Cortex of kidney (tissue), 1 donor: Measurements from ENCODE around the gene FCGR1A.
"Not testable (repeated sequence)": the region's sequence is repeated elsewhere in the genome, so short reads cannot be mapped to it uniquely, and the experiment has no call there.

Source experiments
- DNase-seq: peaks from one replicate; lab custom pipeline; 2025; lab: John Stamatoyannopoulos, UW

Gene FCGR1A

GRCh38 chr1:149777084-149777483 is 5.4 kb upstream of the FCGR1A start:
- not testable (repeated sequence) for DNase-seq

GRCh38 chr1:149778313-149778712 is 4.2 kb upstream of the FCGR1A start:
- DNase-seq, result not testable (repeated sequence)

DNA sequence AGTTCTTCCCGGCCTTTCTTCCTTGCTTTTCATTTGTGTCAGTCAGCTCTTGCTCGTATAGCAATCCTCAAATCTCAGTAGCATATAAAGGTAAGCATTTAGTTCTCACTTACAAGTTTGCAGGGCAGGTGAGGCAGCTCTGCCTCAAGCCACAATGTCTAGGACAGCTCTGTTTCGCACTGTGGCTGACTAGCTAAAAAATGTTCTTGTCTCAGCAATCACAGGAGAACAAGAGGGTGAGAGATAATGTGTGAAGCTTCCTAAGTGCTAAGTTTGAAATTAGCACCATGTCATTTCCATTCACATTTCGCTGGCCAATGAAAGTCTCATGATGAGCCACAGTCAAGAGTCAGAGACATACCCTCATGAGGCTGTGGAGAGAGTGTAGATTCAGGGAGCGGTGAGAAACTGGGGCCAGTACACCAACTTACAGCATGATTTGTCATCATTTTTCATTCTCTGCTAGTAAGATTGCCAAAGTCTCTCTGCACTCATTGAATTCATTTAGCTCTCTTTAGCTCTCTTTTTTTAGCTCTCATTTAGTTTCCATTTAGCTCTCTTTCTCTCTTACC is 995 bp upstream of the FCGR1A start:
- not testable (repeated sequence) for DNase-seq

- not testable (repeated sequence) for DNase-seq
Observed at GRCh38 chr1:149783289-149783688, 795 bp downstream of the FCGR1A start.

DNA sequence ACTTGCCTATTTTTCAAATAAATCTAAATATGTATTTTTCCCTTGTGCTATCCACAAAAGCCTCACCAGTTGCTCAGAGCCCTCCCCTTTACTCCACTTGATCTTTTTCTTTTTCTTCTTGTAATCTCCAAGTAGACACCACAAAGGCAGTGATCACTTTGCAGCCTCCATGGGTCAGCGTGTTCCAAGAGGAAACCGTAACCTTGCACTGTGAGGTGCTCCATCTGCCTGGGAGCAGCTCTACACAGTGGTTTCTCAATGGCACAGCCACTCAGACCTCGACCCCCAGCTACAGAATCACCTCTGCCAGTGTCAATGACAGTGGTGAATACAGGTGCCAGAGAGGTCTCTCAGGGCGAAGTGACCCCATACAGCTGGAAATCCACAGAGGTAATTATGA is 1.4 kb downstream of the FCGR1A start:
- DNase-seq, result not testable (repeated sequence)

DNA sequence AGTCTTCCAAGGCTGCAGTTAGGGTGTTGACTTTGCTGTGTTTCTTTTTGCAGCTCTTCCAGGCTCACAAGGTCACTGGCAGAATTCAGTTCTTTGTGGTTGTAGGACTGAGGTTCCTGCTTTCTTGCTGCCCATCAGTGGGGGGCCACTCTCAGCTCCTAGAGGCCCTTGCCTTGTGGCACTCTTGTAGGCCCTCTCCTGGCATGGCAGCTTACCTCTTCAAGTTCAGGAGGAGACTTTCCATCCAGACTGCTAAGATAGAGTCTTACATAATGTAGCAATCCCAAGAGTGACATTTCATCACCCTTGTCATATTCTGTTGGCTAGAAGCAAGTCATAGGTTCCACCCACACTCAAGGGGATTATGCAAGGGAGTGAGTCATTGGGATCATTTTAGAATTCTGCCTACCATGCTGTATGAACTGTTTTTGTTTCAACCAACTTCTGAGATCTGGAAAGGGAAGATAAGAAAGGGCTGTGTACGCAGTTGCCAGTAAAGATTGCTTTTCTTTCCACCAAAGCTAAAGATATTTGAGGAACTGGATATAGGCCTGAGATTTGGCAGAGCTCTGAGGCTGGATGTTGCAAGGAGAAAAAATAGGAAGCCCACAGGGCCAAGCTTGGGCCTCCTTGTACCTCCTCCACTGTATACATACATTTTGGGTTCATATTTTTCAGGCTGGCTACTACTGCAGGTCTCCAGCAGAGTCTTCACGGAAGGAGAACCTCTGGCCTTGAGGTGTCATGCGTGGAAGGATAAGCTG is 5.4 kb downstream of the FCGR1A start:
- DNase-seq, result not testable (repeated sequence)

GRCh38 chr1:149792502-149792901 is 10.0 kb downstream of the FCGR1A start:
- not testable (repeated sequence) for DNase-seq

DNA sequence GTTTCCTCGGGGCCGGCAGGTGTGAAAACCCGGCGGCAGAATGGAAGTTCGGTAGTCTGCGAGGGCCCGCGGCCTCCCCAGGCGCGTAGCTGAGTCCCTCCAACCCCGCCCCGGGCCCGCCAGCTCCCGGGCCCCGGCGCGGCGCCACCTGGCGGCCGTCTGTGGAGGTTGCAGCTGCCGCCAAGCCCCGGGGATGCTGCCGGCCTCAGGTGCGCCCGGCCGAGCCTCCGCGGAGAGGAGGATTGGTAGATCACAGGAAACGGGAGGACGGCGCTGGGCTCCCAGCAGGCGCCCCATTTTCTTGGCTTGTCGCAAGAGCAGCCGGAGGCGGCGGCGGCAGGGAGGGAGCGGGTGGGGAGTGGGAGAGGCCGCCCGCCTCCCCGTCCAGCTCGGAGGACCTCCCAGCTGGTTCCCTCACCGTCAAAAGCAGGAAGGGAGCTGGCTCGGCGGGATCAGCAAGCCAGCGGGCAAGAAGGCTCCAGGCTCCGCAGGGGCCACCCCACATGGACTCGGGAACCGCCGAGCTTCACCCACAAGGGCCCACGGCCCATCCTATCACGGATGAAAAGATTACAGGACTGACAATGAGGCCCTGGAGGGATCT is 10.5 kb downstream of the FCGR1A start:
- DNase-seq, result not testable (repeated sequence)

DNA sequence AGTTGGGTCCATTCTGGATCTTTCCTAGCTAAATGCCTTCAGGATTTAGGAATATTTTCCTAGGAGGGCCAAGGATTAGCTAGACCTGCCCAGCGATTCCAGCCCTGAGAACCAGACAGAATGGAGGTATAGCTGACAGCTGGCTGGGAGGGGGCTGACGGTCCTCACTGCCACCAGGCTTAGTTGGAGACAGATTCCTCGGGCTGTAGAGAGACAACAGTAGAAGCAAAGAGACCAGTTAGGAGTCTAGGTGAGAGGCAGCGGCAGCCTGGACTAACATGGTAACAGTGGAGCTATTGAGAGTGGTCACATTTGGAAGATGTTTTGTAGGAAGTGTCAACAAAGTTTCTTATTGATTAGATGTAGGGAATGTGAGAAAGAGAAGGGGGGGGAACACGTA is 11.4 kb downstream of the FCGR1A start:
- DNase-seq, result not testable (repeated sequence)

- not testable (repeated sequence) for DNase-seq
Observed at GRCh38 chr1:149801628-149802027, 19.1 kb downstream of the FCGR1A start.

- DNase-seq, result not testable (repeated sequence)
Observed at GRCh38 chr1:149804417-149805080, 22.1 kb downstream of the FCGR1A start.

DNA sequence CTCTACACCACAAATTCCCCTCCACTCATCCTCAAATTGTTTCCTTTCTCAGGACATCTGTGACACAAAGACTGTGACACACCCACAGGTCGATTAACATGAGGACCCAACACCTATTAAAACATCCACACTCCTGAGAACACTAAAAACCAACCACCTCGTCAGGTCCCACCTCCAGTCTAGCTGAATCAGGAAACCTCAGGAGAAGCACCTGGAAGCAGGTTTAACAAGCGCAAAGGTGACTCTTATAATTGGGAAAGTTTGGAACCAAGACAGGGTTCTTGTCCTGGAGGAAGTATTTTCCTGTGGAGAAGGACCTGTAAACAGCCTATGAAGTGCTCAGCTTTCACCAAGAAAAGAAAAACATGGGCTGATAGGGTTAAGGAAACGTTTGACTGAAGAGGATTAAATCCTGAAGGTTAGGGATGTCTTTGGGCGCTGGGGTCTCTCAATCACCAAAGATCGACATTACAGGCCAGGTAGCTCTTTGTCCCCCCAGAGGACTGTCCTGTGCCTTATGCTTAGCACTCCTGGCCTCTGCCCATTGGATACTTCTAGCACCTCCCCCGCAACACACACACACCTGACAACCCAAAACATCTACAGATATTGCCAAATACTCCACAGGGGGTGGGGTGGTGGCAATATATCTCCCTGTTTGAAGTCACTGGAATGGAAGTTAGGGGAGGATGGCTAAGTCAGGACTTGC is 28.4 kb downstream of the FCGR1A start:
- DNase-seq, result not testable (repeated sequence)

DNA sequence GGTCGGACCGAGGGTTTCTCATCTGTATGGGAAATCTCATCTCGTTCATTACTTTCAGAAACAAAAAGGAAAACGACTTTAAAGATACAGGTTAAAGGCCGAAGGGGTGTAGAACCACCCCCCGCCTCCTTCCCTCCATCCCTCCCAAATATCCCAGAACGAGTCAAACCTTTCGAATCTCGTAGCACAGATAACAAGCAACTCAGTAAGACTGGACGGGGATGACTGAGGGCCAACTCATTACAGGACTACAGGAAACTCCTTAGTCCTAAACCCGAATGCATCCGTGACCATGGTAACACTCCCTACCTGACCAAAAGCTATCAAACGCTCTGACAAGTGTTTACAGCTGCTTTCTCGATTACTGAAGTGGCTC is 29.0 kb downstream of the FCGR1A start:
- not testable (repeated sequence) for DNase-seq

GRCh38 chr1:149811890-149812829 is 29.7 kb downstream of the FCGR1A start:
- DNase-seq, result not testable (repeated sequence)

DNA sequence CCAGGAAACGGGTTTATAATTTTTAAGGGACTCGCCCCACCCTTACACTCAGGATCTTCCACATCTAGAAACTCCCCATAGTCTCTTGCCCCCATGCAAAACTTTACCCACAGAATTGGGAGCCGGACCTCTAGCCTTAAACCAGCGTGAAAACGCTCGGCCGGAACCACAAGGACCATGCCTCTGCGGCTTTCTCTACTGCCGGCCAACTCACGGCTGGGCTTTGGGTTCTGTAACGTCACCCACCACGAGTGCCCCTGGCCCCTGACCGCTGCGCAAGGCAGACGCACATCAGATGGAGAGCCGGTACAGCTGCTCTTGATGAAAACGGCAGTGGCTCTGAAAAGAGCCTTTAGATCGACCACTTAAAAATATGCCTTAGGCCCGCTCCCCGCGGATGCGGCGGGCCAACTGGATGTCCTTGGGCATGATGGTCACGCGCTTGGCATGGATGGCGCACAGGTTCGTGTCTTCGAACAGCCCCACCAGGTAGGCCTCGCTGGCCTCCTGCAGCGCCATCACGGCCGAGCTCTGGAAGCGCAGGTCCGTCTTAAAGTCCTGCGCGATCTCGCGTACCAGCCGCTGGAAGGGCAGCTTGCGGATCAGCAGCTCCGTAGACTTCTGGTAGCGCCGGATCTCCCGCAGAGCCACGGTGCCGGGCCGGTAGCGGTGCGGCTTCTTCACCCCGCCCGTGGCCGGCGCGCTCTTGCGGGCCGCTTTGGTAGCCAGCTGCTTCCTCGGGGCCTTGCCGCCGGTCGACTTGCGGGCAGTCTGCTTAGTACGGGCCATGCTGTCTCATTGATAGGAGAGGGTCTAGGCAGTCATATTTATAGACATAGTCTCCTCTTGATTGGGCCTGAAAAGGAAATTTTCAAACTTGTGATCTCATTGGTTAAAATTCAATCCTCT is 30.7 kb downstream of the FCGR1A start:
- not testable (repeated sequence) for DNase-seq

- not testable (repeated sequence) for DNase-seq
Observed at GRCh38 chr1:149820387-149820786, 37.9 kb downstream of the FCGR1A start.

DNA sequence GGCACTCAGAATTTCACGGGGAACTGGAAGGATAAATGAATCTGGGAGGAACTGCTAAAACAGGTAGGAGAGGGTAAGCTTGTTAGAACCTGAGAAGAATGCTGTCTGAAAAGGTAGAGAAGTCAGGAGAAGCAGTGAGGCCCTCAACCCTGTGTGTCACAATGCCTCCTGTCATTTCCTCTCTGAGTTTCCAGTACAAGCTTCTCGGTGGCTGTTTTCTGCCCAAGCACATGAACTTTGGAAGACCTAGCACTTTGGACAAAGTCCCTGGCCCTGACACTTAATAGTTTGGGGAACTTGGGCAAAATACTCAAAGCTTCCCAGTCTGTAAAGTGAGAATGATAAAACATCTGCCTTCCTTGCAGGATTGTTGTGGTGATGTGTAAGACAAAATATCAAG is 44.1 kb downstream of the FCGR1A start:
- not testable (repeated sequence) for DNase-seq

GRCh38 chr1:149831764-149832315 is 49.3 kb downstream of the FCGR1A start:
- DNase-seq, result not testable (repeated sequence)
